ENCODE results near the gene ACOT13.
"Not testable (repeated sequence)": the region's sequence is repeated elsewhere in the genome, so short reads cannot be mapped to it uniquely, and the experiment has no call there.

ACOT13 gene

DNA sequence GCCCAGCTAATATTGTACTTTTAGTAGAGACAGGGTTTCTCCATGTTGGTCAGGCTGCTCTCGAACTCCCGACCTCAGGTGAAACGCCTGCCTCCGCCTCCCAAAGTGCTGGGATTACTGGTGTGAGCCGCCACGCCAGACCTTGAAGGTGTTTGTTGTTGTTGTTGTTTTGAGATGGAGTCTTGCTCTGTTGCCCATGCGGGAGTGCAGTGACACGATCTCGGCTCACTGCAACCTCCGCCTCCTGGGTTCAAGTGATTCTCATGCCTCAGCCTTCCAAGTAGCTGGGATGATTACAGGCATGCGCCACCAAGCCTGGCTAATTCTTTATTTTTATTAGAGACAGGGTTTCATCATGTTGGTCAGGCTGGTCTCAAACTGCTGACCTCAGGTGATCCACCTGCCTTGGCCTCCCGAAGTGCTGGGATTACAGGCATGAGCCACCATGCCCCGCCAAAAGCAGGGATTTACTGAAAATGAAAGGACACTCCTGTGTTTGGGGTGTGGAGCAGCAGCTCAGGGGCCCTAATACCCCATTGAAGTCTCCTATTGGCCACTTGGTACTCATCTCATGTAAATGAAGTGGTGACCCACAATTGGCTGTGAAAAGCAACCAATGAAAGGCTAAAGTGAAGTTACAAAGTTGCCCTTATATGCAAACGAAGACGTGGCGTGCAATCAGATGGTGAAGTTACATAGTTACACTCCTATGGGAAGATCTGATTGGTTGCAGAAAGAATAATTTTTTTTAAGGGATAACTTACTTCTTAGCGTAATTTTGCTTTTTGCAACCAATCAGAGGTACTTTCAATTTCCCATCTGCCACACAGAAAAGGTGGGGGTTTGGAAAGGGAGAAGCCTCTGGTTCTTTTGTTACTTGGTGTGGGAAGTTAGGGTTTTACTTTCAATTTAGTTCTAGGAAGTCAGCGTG is 1.5 kb downstream of the ACOT13 start:
- not testable (repeated sequence) for H3K9me3 ChIP-seq (ENCODE audit: control insufficient read depth, insufficient read depth, low read depth, low read length)
- CTCF ChIA-PET = interaction anchor here (0.6 to 2.4 kb wide), 2 partner anchors 85 to 238 kb away, joined by 3 to 11 read pairs; no protein-coding TSS in a partner anchor

DNA sequence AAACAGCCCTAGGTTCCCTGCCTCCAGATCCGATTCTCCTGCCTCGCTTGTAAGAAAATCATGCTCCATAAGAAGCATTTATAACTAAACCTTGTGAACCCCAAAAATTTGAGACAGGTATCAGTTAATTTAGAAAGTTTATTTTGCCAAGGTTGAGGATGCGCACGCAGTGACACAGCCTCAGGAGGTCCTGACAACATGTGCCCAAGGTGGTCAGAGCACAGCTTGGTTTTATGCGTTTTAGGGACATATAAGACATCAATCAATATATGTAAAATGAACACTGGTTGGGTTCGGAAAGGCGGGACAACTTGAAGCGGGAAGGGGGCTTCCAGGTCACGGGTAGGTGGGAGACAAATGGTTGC is 2.1 kb downstream of the ACOT13 start:
- TF ChIP-seq ZNF155 (tag by site-specific recombination; IDR thresholded peaks at IDR 0.05) = no peak
- Histone ChIP-seq H3K4me3 (ENCODE audit: low read depth, low read length) (no peak overlapping the region), H3K9me3 (ENCODE audit: control insufficient read depth, insufficient read depth, low read depth, low read length) (no peaks in the 10 kb centered on the region), H3K36me3 (ENCODE audit: control insufficient read depth in 2 of 2, insufficient read depth in 1 of 2, low read length in 2 of 2) (peaks cover 0 to 12% of the 10 kb centered on the region in 2 experiments; a peak in 2 of 3 replicates), H3K27ac (ENCODE audit: extremely low read depth, low read depth, low read length) (no peak overlapping the region), H3K4me1 (ENCODE audit: control insufficient read depth, insufficient read depth, low read length) (no peaks in the 10 kb centered on the region; the same call in 1 of the 2 replicates)
- ChIA-PET CTCF (interaction anchor here (0.6 to 2.4 kb wide), 3 partner anchors 86 to 239 kb away, joined by 3 to 11 read pairs (median 4); no protein-coding TSS in a partner anchor), POLR2A (no interaction called here)

More for the DNA sequence above, 1.5 kb downstream of the ACOT13 start:
- POLR2A ChIA-PET; H3K27ac ChIP-seq (ENCODE audit: extremely low read depth, low read depth, low read length); H3K4me1 ChIP-seq (ENCODE audit: control insufficient read depth, insufficient read depth, low read length); H3K4me3 ChIP-seq (ENCODE audit: low read depth, low read length): not testable (repeated sequence)
- peaks cover 4 to 18% of the 10 kb centered on the region in 2 experiments; a peak in 2 of 3 replicates for H3K36me3 ChIP-seq (ENCODE audit: control insufficient read depth in 2 of 2, insufficient read depth in 1 of 2, low read length in 2 of 2)

DNA sequence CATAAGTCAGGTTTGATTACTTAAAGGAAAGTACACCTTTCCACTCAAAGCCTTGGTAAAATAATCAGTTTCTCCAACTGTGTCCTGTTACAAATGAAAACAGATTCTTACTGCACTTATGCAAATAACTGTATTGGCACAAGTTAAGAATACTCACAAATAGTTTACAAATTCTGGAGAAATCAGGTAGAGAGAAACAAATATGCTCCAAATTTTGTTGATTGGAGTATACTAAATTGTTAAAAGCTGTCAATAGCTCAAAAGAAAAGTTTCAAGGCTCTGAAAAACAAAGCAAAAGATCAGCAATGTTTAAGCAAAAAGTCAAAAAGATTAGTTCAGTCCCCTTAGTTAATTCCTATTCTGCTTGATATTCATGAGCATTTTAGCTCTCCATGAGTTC is 3.6 kb downstream of the ACOT13 start:
- H3K27ac ChIP-seq (ENCODE audit: extremely low read depth, low read depth, low read length); H3K36me3 ChIP-seq (ENCODE audit: control insufficient read depth in 2 of 2, insufficient read depth in 1 of 2, low read length in 2 of 2); POLR2A ChIA-PET; H3K9me3 ChIP-seq (ENCODE audit: control insufficient read depth, insufficient read depth, low read depth, low read length); H3K4me1 ChIP-seq (ENCODE audit: control insufficient read depth, insufficient read depth, low read length); H3K4me3 ChIP-seq (ENCODE audit: low read depth, low read length): not testable (repeated sequence)
- peak; percentile 95 for TF ChIP-seq SETDB1 (IDR thresholded peaks at IDR 0.05; ENCODE audit: insufficient read length, low read length)
- CTCF ChIA-PET = interaction anchor here (1.0 to 2.4 kb wide), 2 partner anchors 87 to 241 kb away, joined by 3 to 11 read pairs; no protein-coding TSS in a partner anchor

DNA sequence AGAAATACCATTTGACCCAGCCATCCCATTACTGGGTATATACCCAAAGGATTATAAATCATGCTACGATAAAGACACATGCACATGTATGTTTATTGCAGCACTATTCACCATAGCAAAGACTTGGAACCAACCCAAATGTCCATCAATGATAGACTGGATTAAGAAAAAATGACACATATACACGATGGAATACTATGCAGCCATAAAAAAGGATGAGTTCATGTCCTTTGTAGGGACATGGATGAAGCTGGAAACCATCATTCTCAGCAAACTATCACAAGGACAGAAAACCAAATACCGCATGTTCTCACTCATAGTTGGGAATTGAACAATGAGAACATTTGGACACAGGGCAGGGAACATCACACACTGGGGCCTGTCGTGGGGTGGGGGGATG is 4.2 kb downstream of the ACOT13 start:
- peak; percentile 66 for TF ChIP-seq ZNF146 (tag by site-specific recombination; IDR thresholded peaks at IDR 0.05)
- POLR2A ChIA-PET = interaction anchor here (0.7 kb wide), 1 partner anchor 14 kb away, joined by 4 read pairs; no protein-coding TSS in a partner anchor
- H3K27ac ChIP-seq (ENCODE audit: extremely low read depth, low read depth, low read length); H3K4me3 ChIP-seq (ENCODE audit: low read depth, low read length); H3K36me3 ChIP-seq (ENCODE audit: control insufficient read depth in 2 of 2, insufficient read depth in 1 of 2, low read length in 2 of 2); H3K9me3 ChIP-seq (ENCODE audit: control insufficient read depth, insufficient read depth, low read depth, low read length); H3K4me1 ChIP-seq (ENCODE audit: control insufficient read depth, insufficient read depth, low read length): not testable (repeated sequence)
- CTCF ChIA-PET = interaction anchor here (1.0 kb wide), 1 partner anchor 241 kb away, joined by 3 read pairs; no protein-coding TSS in a partner anchor

DNA sequence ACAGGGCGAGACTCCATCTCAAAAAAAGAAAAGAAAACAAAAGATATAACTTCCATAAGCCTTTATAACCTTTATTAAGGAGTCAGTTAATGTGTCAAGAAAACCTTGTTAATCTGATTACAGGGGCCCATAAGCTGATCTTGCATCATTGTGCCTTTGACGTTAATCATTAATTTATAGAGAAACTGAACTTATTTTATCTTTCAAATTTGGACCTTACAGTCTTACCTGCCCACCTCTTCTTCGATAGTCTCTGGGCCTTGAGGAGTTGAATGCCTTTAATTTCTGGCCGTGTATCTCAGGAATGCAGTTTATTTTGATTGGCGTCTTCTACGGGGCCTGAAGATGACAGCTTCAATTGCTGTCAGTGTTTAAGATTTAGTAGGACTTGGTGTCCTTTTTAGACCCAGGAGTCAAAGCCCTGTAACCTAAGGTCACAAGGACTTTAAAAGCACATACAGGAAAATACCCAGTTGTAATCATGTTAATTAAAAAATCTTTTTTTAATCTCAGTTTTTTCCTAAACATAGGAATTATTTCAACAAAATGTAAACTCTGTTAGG is 5.8 kb downstream of the ACOT13 start:
- CTCF ChIA-PET = interaction anchor here (0.6 to 2.7 kb wide), 4 partner anchors 89 to 1517 kb away, joined by 3 to 9 read pairs (median 3); no protein-coding TSS in a partner anchor
- no peak overlapping the region for H3K4me3 ChIP-seq (ENCODE audit: low read depth, low read length)

DNA sequence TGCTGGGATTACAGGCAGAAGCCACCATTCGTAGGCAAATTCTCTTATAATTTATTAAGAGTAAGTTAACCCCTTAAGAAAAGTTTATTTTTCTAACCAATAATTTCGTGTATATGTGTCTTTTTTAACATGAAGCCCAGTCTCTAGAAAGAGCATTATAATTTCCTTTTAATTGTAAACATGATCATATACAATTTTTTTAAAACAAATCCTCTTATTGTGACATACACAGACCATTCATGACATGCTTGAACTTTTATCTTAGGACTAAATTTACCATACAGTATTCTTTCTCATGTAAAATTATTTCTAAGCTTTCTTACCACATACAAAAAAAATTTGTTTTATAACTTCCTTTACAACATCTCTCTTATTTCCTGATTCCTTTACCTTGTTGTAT is 6.7 kb downstream of the ACOT13 start:
- Histone ChIP-seq H3K9me3 (ENCODE audit: control insufficient read depth, insufficient read depth, low read depth, low read length) (no peaks in the 10 kb centered on the region), H3K4me1 (ENCODE audit: control insufficient read depth, insufficient read depth, low read length) (no peaks in the 10 kb centered on the region), H3K4me3 (ENCODE audit: low read depth, low read length) (no peak overlapping the region), H3K36me3 (ENCODE audit: control insufficient read depth in 2 of 2, insufficient read depth in 1 of 2, low read length in 2 of 2) (no peaks in the 10 kb centered on the region), H3K27ac (ENCODE audit: extremely low read depth, low read depth, low read length) (no peak overlapping the region)
- POLR2A ChIA-PET = no interaction called here
- CTCF ChIA-PET = interaction anchor here (1.5 to 2.7 kb wide), 2 partner anchors 90 to 92 kb away, joined by 3 to 9 read pairs; no protein-coding TSS in a partner anchor
- peak; percentile 58; the same call in 1 of the 2 replicates for TF ChIP-seq ZNF610 (tag by site-specific recombination; IDR thresholded peaks at IDR 0.05; ENCODE audit: borderline replicate concordance)
- TF ChIP-seq, protein P1, sequence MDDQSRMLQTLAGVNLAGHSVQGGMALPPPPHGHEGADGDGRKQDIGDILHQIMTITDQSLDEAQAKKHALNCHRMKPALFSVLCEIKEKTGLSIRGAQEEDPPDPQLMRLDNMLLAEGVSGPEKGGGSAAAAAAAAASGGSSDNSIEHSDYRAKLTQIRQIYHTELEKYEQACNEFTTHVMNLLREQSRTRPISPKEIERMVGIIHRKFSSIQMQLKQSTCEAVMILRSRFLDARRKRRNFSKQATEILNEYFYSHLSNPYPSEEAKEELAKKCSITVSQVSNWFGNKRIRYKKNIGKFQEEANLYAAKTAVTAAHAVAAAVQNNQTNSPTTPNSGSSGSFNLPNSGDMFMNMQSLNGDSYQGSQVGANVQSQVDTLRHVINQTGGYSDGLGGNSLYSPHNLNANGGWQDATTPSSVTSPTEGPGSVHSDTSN (CRISPR knock-in tag; IDR thresholded peaks at IDR 0.05) = no peak
- TF ChIP-seq ZNF626 (tag by site-specific recombination; IDR thresholded peaks at IDR 0.05) = peak; percentile 93
- no peak for TF ChIP-seq SALL2 (tag by site-specific recombination; IDR thresholded peaks at IDR 0.05; ENCODE audit: borderline replicate concordance)
- TF ChIP-seq TRIM28 (IDR thresholded peaks at IDR 0.05; ENCODE audit: borderline replicate concordance, low read length) = peak; percentile 92; the same call in 1 of the 2 replicates
- TF ChIP-seq SETDB1 (IDR thresholded peaks at IDR 0.05; ENCODE audit: insufficient read length, low read length) = peak; percentile 99
- TF ChIP-seq, protein P2, sequence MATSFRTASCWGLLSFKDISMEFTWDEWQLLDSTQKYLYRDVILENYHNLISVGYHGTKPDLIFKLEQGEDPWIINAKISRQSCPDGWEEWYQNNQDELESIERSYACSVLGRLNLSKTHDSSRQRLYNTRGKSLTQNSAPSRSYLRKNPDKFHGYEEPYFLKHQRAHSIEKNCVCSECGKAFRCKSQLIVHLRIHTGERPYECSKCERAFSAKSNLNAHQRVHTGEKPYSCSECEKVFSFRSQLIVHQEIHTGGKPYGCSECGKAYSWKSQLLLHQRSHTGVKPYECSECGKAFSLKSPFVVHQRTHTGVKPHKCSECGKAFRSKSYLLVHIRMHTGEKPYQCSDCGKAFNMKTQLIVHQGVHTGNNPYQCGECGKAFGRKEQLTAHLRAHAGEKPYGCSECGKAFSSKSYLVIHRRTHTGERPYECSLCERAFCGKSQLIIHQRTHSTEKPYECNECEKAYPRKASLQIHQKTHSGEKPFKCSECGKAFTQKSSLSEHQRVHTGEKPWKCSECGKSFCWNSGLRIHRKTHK (tag by site-specific recombination; IDR thresholded peaks at IDR 0.05) = peak; percentile 29; the same call in 1 of the 2 replicates

More for the DNA sequence above, 5.8 kb downstream of the ACOT13 start:
- Histone ChIP-seq H3K9me3 (ENCODE audit: control insufficient read depth, insufficient read depth, low read depth, low read length) (no peaks in the 10 kb centered on the region), H3K27ac (ENCODE audit: extremely low read depth, low read depth, low read length) (no peak overlapping the region), H3K36me3 (ENCODE audit: control insufficient read depth in 2 of 2, insufficient read depth in 1 of 2, low read length in 2 of 2) (no peaks in the 10 kb centered on the region), H3K4me1 (ENCODE audit: control insufficient read depth, insufficient read depth, low read length) (no peaks in the 10 kb centered on the region)
- POLR2A ChIA-PET = no interaction called here
- TF ChIP-seq GLI2 (tag by site-specific recombination; IDR thresholded peaks at IDR 0.05; ENCODE audit: borderline replicate concordance, low read depth) (no peak), ZNF354C (tag by site-specific recombination; IDR thresholded peaks at IDR 0.05; ENCODE audit: borderline replicate concordance, low read depth) (no peak)
- TF ChIP-seq, protein P3, sequence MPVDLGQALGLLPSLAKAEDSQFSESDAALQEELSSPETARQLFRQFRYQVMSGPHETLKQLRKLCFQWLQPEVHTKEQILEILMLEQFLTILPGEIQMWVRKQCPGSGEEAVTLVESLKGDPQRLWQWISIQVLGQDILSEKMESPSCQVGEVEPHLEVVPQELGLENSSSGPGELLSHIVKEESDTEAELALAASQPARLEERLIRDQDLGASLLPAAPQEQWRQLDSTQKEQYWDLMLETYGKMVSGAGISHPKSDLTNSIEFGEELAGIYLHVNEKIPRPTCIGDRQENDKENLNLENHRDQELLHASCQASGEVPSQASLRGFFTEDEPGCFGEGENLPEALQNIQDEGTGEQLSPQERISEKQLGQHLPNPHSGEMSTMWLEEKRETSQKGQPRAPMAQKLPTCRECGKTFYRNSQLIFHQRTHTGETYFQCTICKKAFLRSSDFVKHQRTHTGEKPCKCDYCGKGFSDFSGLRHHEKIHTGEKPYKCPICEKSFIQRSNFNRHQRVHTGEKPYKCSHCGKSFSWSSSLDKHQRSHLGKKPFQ (tag by site-specific recombination; IDR thresholded peaks at IDR 0.05) = no peak

All from HEK293 (cell line).